H1 (cell line): ENCODE measurements around the gene TBC1D2. TPM values are rescaled to one million over a fixed set of nuclear protein-coding genes. Genes with fewer than 3 reads are reported as not detected.
A peak's percentile ranks its signal among the peaks of the same experiment; 100 is the strongest.

Experiments used
- CTCF ChIA-PET: fragments of 300-600 bp; sonication (Branson Sonifier 250); formaldehyde crosslinking; loops from one replicate; lab custom pipeline; 2021; ENCODE audit not compliant: partially characterized antibody; lab: Charles Lee
- POLR2A ChIA-PET: fragments of 300-600 bp; sonication (Branson Sonifier 250); formaldehyde crosslinking; loops from one replicate; lab custom pipeline; 2021; ENCODE audit warnings: inconsistent platforms; ENCODE audit not compliant: partially characterized antibody; lab: Charles Lee
- DNase-seq, 2 experiments: peaks; one replicate each; pipeline versions ENCODE4 v3.0.0 to v3.0.0-alpha.2; 2010 to 2022; ENCODE audit warnings: low spot score in 2 of 2, low read depth in 1 of 2, mixed read lengths in 1 of 2
- FAIRE-seq: peaks from 2 replicates; lab custom pipeline; 2011; peaks lifted over from hg19 to GRCh38; lab: Jason Lieb, UNC
- H2AFZ ChIP-seq: 2 replicates; pipeline ENCODE4 v1.8.1; 2012; ENCODE audit warnings: low read length, inconsistent platforms
- H2AK5ac ChIP-seq: 2 replicates; pipeline ENCODE4 v1.6.1; 2013; ENCODE audit warnings: low read depth, low read length
- H2BK120ac ChIP-seq: replicated peaks from 2 replicates; pipeline ENCODE3; 2013; ENCODE audit warnings: low read depth, low read length, inconsistent platforms
- H2BK12ac ChIP-seq: 2 replicates; pipeline ENCODE4 v1.6.1; 2013; ENCODE audit warnings: low read depth, low read length
- H2BK15ac ChIP-seq: 2 replicates; pipeline ENCODE4 v1.6.1; 2013; ENCODE audit warnings: low read length
- H2BK20ac ChIP-seq: 2 replicates; pipeline ENCODE4 v1.6.1; 2013; ENCODE audit warnings: low read length
- H2BK5ac ChIP-seq: 2 replicates; pipeline ENCODE4 v1.6.1; 2013; ENCODE audit warnings: low read depth, low read length
- H3K14ac ChIP-seq: 2 replicates; pipeline ENCODE4 v1.6.1; 2013; ENCODE audit warnings: inconsistent platforms; ENCODE audit not compliant: insufficient read length
- H3K18ac ChIP-seq: 2 replicates; pipeline ENCODE4 v1.6.1; 2013; ENCODE audit warnings: low read length; ENCODE audit errors: extremely low read depth
- H3K23ac ChIP-seq: 2 replicates; pipeline ENCODE4 v1.6.1; 2013; ENCODE audit warnings: inconsistent platforms; ENCODE audit not compliant: insufficient read length
- H3K23me2 ChIP-seq: 2 replicates; pipeline ENCODE4 v1.6.1; 2013; ENCODE audit warnings: low read depth, low read length
- H3K27ac ChIP-seq: 2 replicates; pipeline ENCODE4 v1.6.1; 2011; ENCODE audit warnings: low read depth, low read length, inconsistent platforms
- H3K27me3 ChIP-seq, 4 experiments: replicated peaks in 1 of 4; 1 replicate in 1 of 4; 2 replicates in 3 of 4; pipeline versions ENCODE4 v1.6.1 to v1.8.1; 2011 to 2013; ENCODE audit warnings: low read length in 3 of 4, mild to moderate bottlenecking in 3 of 4, inconsistent platforms in 2 of 4, mixed read lengths in 2 of 4, moderate library complexity in 1 of 4; ENCODE audit not compliant: control insufficient read depth in 3 of 4, insufficient read depth in 3 of 4; ENCODE audit errors: extremely low read depth in 1 of 4
- H3K36me3 ChIP-seq, 4 experiments: 2 replicates each; pipeline versions ENCODE4 v1.6.1 to v1.8.1; 2011 to 2013; ENCODE audit warnings: mild to moderate bottlenecking in 4 of 4, low read length in 3 of 4, moderate library complexity in 2 of 4, control low read depth in 1 of 4, inconsistent platforms in 1 of 4; ENCODE audit not compliant: insufficient read depth in 4 of 4, control insufficient read depth in 2 of 4
- H3K4ac ChIP-seq: replicated peaks from 2 replicates; pipeline ENCODE3; 2013; ENCODE audit warnings: low read length, low read depth, mixed read lengths, inconsistent platforms; ENCODE audit not compliant: insufficient read length
- H3K4me1 ChIP-seq, 4 experiments: replicated peaks in 1 of 4; 1 replicate in 1 of 4; 2 replicates in 3 of 4; pipeline versions ENCODE4 v1.6.1 to v1.8.1; 2011 to 2013; ENCODE audit warnings: low read length in 3 of 4, inconsistent platforms in 2 of 4, mixed read lengths in 1 of 4; ENCODE audit not compliant: insufficient read depth in 4 of 4, control insufficient read depth in 3 of 4
- H3K4me2 ChIP-seq, 2 experiments: 2 replicates each; pipeline versions ENCODE4 v1.6.1 to v1.8.1; 2011 to 2013; ENCODE audit warnings: low read depth in 2 of 2, low read length in 2 of 2, control low read depth in 1 of 2, inconsistent platforms in 1 of 2, mild to moderate bottlenecking in 1 of 2; ENCODE audit not compliant: insufficient read depth in 1 of 2
- H3K4me3 ChIP-seq, 4 experiments: fragments of 200-600, 300-600 bp in 1 of 4; sonication (generic), shearing (Covaris generic), sonication (Bioruptor Twin) in 1 of 4; 2 replicates each; pipeline versions ENCODE4 v1.5.1 to v1.8.1; 2011 to 2016; ENCODE audit warnings: low read length in 4 of 4, low read depth in 3 of 4, control low read depth in 2 of 4, inconsistent platforms in 2 of 4, mild to moderate bottlenecking in 2 of 4, mixed read lengths in 1 of 4, moderate library complexity in 1 of 4; ENCODE audit not compliant: insufficient read depth in 2 of 4; ENCODE audit errors: extremely low read depth in 1 of 4
- H3K56ac ChIP-seq: replicated peaks from 2 replicates; pipeline ENCODE3; 2013; ENCODE audit warnings: low read depth, mild to moderate bottlenecking, mixed read lengths, low read length, inconsistent platforms; ENCODE audit not compliant: insufficient read length
- H3K79me1 ChIP-seq: 2 replicates; pipeline ENCODE4 v1.6.1; 2013; ENCODE audit warnings: low read depth, low read length, control low read depth
- H3K79me2 ChIP-seq, 2 experiments: 2 replicates each; pipeline versions ENCODE4 v1.6.1 to v1.8.1; 2012 to 2013; ENCODE audit warnings: low read length in 2 of 2, mild to moderate bottlenecking in 2 of 2, inconsistent platforms in 1 of 2; ENCODE audit not compliant: insufficient read depth in 2 of 2, control insufficient read depth in 1 of 2
- H3K9ac ChIP-seq, 4 experiments: replicated peaks in 1 of 4; 1 replicate in 1 of 4; 2 replicates in 3 of 4; pipeline versions ENCODE4 v1.6.1 to v1.8.1; 2011 to 2013; ENCODE audit warnings: low read depth in 3 of 4, low read length in 3 of 4, control low read depth in 2 of 4, mild to moderate bottlenecking in 2 of 4, moderate library complexity in 2 of 4, inconsistent platforms in 1 of 4; ENCODE audit errors: extremely low read depth in 1 of 4
- H3K9me3 ChIP-seq, 2 experiments: 2 replicates each; pipeline versions ENCODE4 v1.6.1 to v1.8.1; 2012 to 2013; ENCODE audit warnings: mild to moderate bottlenecking in 2 of 2, moderate library complexity in 2 of 2, control low read depth in 1 of 2, inconsistent platforms in 1 of 2, low read depth in 1 of 2, low read length in 1 of 2, mixed read lengths in 1 of 2; ENCODE audit not compliant: insufficient read depth in 2 of 2
- H4K20me1 ChIP-seq, 2 experiments: replicated peaks in 1 of 2; 2 replicates each; pipeline versions ENCODE3 to v1.8.1; 2011 to 2013; ENCODE audit warnings: inconsistent platforms in 2 of 2, low read length in 2 of 2, mild to moderate bottlenecking in 1 of 2; ENCODE audit not compliant: insufficient read depth in 2 of 2, control insufficient read depth in 1 of 2
- H4K5ac ChIP-seq: 2 replicates; pipeline ENCODE4 v1.6.1; 2013; ENCODE audit warnings: low read length, low read depth, mixed read lengths, inconsistent platforms; ENCODE audit not compliant: insufficient read length
- H4K8ac ChIP-seq: 2 replicates; pipeline ENCODE4 v1.8.0; 2013; ENCODE audit warnings: mild to moderate bottlenecking, moderate library complexity, low read length, inconsistent platforms; ENCODE audit not compliant: insufficient read depth; ENCODE audit errors: extremely low read depth
- H4K91ac ChIP-seq: replicated peaks from 2 replicates; pipeline ENCODE3; 2013; ENCODE audit warnings: low read length, mixed read lengths, inconsistent platforms; ENCODE audit not compliant: insufficient read length
- POU5F1 ChIP-seq: IDR thresholded peaks from 2 replicates; pipeline ENCODE4 v1.6.1; 2011; ENCODE audit warnings: low read depth, mild to moderate bottlenecking, low read length, moderate library complexity
- RAD21 ChIP-seq, 2 experiments: IDR thresholded peaks in 1 of 2; conservative IDR thresholded peaks in 1 of 2; 2 replicates each; pipeline ENCODE4 v1.6.1; 2011; ENCODE audit warnings: low read depth in 2 of 2, low read length in 2 of 2, improper control_type of control experiment in 1 of 2, inconsistent platforms in 1 of 2, mild to moderate bottlenecking in 1 of 2, moderate library complexity in 1 of 2
- WGBS, 2 experiments: shearing (Covaris generic) in 1 of 2; methylation state at CpG; one replicate each; pipeline versions ENCODE4 v1.1.6 to v1.1.7; 2013 to 2015; ENCODE audit warnings: low lambda C conversion rate in 2 of 2, mixed read lengths in 2 of 2, inconsistent platforms in 1 of 2, low coverage in 1 of 2, missing lambda C conversion rate in 1 of 2; ENCODE audit not compliant: insufficient replicate concordance in 2 of 2, insufficient coverage in 1 of 2, insufficient read length in 1 of 2; ENCODE audit errors: extremely low coverage in 1 of 2, missing lambda C conversion rate in 1 of 2; 5-methylcytosine and 5-hydroxymethylcytosine counted together
- polyA plus RNA-seq, 7 experiments: library from polyadenylated mRNA; depleted of rRNA in 3 of 7; stranded (reverse) in 5 of 7; unstranded in 2 of 7; fragments of >200 nt in 5 of 7; fragments of 200-250 nt in 2 of 7; gene quantifications; 1 replicate in 5 of 7; 2 replicates in 1 of 7; 4 replicates in 1 of 7; pipeline versions ENCODE4 v1.2.1 to v1.2.3, GENCODE V29; 2011 to 2013; ENCODE audit warnings: missing spikeins in 2 of 7, mixed read lengths in 2 of 7
- total RNA-seq: library from RNA; stranded (reverse); fragmentation: NEBNext Ultra II Directional; extraction: Animal tissue kit (Norgen Biotek cat#: 25700); gene quantifications from 2 replicates; pipeline ENCODE4 v1.2.1, GENCODE V29; 2021
- TF ChIP-seq, protein P1 (sequence below), 3 experiments: IDR thresholded peaks; 1 replicate in 2 of 3; 2 replicates in 1 of 3; pipeline versions ENCODE4 v1.5.1 to v1.6.1; 2011; ENCODE audit warnings: low read length in 3 of 3, mild to moderate bottlenecking in 3 of 3, inconsistent platforms in 2 of 3, low read depth in 1 of 3, moderate library complexity in 1 of 3; ENCODE audit not compliant: insufficient read depth in 1 of 3; ENCODE audit errors: control extremely low read depth in 1 of 3

Gene TBC1D2
- total and polyA plus RNA-seq, 2 of the 8 experiments (the other 6 are each of a cell fraction or from before 2014, with no cell fraction given) = 7.4 TPM

DNA sequence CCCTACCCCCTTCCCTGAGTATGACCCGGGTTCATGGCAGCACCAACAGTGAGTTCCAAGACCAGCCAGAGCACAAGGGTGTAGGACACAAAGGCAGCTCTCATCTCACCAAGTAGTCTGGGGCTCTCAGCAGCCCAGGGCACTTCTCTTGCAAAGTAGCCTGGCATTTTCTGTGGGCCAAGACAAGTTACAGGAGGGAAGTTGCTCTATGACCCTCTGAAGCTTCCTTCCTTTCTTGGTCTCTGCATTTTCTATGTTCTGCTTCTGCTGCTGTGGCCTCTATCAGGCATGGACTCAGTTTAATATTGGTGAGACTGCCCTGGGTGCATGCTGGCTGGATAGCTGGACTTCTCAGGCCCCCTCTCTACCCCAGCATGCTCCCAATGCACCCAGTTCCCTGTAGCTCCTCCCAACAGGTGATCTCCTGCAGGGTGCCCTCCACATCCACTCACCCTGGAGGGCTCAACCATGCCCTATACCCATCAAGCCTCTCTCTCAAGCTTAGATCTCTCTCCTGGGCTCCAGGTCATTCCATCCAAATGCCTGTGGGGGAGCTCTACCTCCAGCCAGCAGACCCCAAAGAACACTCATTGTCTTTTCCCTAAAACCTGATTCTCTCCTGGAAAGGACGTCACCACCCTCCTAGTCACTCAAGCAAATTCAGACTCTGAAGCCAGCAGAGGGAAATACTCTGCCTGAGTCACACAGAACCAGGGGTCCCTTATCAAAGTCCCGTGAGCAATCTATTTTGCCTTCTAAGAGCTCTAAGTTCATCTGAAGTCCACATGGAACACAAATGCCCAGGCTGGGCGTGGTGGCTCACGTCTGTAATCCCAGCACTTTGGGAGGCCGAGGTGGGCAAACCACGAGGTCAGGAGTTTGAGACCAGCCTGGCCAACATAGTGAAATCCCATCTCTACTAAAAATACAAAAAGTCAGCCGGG lies 13.8 kb downstream of the TBC1D2 start:
- no peaks in the 10 kb centered on the region for H3K9me3 ChIP-seq
- H3K56ac ChIP-seq = no peak overlapping the region
- H3K27me3 ChIP-seq = no peaks in the 10 kb centered on the region
- no peak overlapping the region for H2BK20ac ChIP-seq
- no peak overlapping the region for H3K4me3 ChIP-seq
- H3K23ac ChIP-seq = no peak overlapping the region
- ChIA-PET CTCF (interaction anchor here (0.7 to 3.4 kb wide), 27 partner anchors 8 to 123 kb away, joined by 3 to 18 read pairs (median 5); partner anchors contain the start of genes TBC1D2 and TRIM14), POLR2A (interaction anchor here (0.7 to 1.4 kb wide), 5 partner anchors 8 to 42 kb away, joined by 3 to 6 read pairs (median 3); partner anchors contain the start of gene TBC1D2)
- H3K4ac ChIP-seq = peak overlapping the region; percentile 81
- H2BK5ac ChIP-seq = no peak overlapping the region
- H4K20me1 ChIP-seq = no peaks in the 10 kb centered on the region
- H3K14ac ChIP-seq = no peak overlapping the region
- H4K91ac ChIP-seq = no peak overlapping the region
- H3K9ac ChIP-seq = no peak overlapping the region
- DNase-seq (no peak), FAIRE-seq (no peak)
- no peak overlapping the region for H3K18ac ChIP-seq
- H3K79me2 ChIP-seq = no peaks in the 10 kb centered on the region
- no peaks in the 10 kb centered on the region for H3K79me1 ChIP-seq
- H3K23me2 ChIP-seq = no peaks in the 10 kb centered on the region
- H2AK5ac ChIP-seq = no peak overlapping the region
- TF ChIP-seq RAD21 (IDR thresholded peaks at IDR 0.05 in 1 of 2, conservative IDR thresholded peaks at IDR 0.05 in 1 of 2; ENCODE audit: low read depth in 2 of 2, low read length in 2 of 2) (peak; percentile 49 to 58), POU5F1 (no peak)
- TF ChIP-seq, protein P1, sequence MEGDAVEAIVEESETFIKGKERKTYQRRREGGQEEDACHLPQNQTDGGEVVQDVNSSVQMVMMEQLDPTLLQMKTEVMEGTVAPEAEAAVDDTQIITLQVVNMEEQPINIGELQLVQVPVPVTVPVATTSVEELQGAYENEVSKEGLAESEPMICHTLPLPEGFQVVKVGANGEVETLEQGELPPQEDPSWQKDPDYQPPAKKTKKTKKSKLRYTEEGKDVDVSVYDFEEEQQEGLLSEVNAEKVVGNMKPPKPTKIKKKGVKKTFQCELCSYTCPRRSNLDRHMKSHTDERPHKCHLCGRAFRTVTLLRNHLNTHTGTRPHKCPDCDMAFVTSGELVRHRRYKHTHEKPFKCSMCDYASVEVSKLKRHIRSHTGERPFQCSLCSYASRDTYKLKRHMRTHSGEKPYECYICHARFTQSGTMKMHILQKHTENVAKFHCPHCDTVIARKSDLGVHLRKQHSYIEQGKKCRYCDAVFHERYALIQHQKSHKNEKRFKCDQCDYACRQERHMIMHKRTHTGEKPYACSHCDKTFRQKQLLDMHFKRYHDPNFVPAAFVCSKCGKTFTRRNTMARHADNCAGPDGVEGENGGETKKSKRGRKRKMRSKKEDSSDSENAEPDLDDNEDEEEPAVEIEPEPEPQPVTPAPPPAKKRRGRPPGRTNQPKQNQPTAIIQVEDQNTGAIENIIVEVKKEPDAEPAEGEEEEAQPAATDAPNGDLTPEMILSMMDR (IDR thresholded peaks at IDR 0.05; ENCODE audit: control extremely low read depth in 1 of 3, insufficient read depth in 1 of 3, low read depth in 1 of 3, low read length in 3 of 3) = peak in 2 of 3 experiments; percentile 33 to 59; a peak in 2 of 4 replicates
- 0 out of 2 replicates have a peak overlapping the region, but pooled peaks have one; percentile 39 for H2BK12ac ChIP-seq
- H2BK120ac ChIP-seq = no peak overlapping the region
- no peak overlapping the region for H2AFZ ChIP-seq
- H3K4me1 ChIP-seq = peaks cover 0 to 3% (median 2%) of the 10 kb centered on the region in 4 experiments; a peak in 3 of 7 replicates
- H4K5ac ChIP-seq = no peak overlapping the region
- H2BK15ac ChIP-seq = no peak overlapping the region
- no peak overlapping the region for H3K4me2 ChIP-seq
- no peaks in the 10 kb centered on the region; a peak in 1 of 8 replicates for H3K36me3 ChIP-seq
- no peak overlapping the region for H3K27ac ChIP-seq
- WGBS, 2 experiments = 88% methylated on average over 8 of the region's 8 CpGs; no CpG with 5 or more reads in 1 of the 2 experiments
- H4K8ac ChIP-seq = no peak overlapping the region
